Endothelial cell of hepatic sinusoid (primary cell): Measurements from ENCODE around the gene ACSL6.
"Not testable (repeated sequence)": the region's sequence is repeated elsewhere in the genome, so short reads cannot be mapped to it uniquely, and the experiment has no call there.

Source experiments
- in situ Hi-C: cut with HindIII; loops from 2 replicates; pipeline ENCODE4 v1.10.0; 2017; ENCODE audit warnings: low sequenced_read_pairs

ACSL6 gene

GRCh38 chr5:131952301-131952857 lies 59.1 kb downstream of the ACSL6 start:
- in situ Hi-C loops, result no loop called here

- in situ Hi-C loops, result no loop called here
Measured at GRCh38 chr5:131950706-131951105, 60.8 kb downstream of the ACSL6 start.

GRCh38 chr5:131947445-131947844 lies 64.0 kb downstream of the ACSL6 start:
- in situ Hi-C loops, result no loop called here

- in situ Hi-C loops, result no loop called here
Measured at GRCh38 chr5:131945551-131946168, 65.8 kb downstream of the ACSL6 start, which contains the start of gene MEIKIN. Gene MEIKIN (minus strand): TSS chr5:131945663. CDS start chr5:131945505, 158 bp downstream.

- in situ Hi-C loops, result no loop called here
Measured at GRCh38 chr5:131944702-131945550, 66.5 kb downstream of the ACSL6 start.

DNA sequence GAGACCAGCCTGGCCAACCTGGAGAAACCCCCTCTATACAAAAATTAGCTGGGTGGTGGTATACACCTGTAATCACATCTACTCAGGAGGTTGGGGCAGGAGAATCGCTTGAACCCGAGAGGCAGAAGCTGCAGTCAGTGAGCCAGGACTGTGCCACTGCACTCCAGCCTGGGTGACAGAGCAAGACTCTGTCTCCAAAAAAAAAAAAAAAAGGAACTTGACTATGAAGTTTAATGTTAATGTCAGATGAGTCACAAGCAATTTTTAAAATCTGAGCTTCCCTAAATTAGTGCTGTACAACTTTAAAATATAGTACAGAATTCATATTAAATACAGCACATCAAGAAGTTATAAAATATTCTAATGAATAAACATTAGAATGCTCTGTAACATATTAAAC lies 67.5 kb downstream of the ACSL6 start:
- in situ Hi-C loops, result no loop called here

GRCh38 chr5:131942016-131942415 lies 69.4 kb downstream of the ACSL6 start:
- in situ Hi-C loops, result no loop called here

GRCh38 chr5:131939690-131940345 lies 71.6 kb downstream of the ACSL6 start:
- in situ Hi-C loops, result no loop called here

DNA sequence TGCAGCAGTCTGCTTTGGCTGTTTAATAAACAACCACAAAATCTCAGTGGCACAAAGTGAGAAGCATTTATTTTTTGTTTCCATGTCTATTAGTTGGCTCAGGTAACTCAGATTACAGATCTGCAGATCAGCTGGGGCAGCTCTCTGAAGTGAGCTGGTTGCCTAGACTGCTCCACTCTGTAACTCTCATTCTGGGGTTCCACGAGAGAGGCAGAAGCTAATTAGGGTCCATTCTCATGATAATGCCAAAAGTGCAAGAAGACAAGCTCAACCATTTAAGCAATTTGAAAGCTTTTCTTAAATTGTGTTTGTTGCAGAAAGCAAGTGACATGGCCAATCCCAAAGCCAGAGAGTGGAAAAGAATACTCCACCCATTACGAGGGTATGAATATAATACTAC lies 79.2 kb downstream of the ACSL6 start:
- in situ Hi-C loops, result no loop called here

DNA sequence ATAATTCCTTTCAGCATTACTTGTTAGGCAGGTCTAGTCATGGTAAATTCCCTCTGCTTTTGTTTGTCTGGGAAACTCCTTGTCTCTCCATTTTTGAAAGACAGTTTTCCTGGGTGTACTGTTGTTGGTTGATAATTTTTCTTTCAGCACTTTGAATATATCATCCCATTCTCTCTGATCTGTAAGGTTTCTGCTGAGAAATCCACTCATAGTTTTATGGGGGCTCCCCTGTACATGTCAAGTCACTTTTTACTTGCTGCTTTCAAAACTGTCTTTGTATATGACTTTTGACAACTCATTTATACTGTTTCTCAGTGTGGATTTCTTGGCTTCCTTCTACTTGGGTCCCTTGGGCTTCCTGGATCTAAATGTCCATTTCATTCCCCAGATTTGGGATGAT lies 82.5 kb downstream of the ACSL6 start:
- in situ Hi-C loops, result no loop called here

- in situ Hi-C loops, result no loop called here
Measured at GRCh38 chr5:131926168-131926567, 85.3 kb downstream of the ACSL6 start.

DNA sequence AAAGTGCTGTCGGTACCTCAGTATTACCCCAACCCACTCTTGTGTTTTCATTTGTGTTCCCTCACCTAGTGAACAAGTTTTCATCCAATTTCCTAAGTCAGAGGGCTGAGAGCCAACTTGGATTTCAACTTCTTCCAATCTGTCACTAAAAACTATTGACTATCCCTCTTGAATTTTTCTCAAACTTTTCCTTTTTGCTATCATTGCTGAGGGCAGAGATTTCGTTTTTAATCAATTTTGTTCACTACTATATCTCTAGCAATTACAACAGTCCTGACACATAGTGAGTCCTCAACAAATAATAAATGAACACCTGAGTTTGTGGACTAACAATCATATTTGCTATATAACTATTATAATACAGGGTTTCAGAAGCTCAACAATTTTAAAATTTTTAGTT lies 95.0 kb downstream of the ACSL6 start:
- in situ Hi-C loops, result no loop called here

DNA sequence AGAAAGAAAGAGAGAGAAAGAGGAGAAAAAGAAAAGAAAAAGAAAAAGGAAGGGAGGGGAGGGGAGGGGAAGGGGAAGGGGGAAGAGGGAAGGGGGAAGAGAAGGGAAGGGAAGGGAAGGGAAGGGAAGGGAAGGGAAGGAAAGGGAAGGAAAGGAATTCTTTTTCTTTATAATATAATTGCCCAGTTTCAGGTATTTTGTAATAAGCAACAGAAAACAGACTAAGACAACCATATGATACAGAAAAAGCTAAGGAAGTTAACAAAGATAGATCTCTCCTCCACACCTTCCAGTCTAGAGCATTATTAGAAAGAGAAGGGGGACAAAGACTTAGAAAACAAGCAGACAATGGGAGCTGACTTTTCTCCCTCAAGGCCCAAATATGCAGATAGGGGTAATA lies 97.0 kb downstream of the ACSL6 start:
- in situ Hi-C loops, result no loop called here

GRCh38 chr5:131913603-131914002 lies 97.9 kb downstream of the ACSL6 start:
- in situ Hi-C loops, result no loop called here

- in situ Hi-C loops, result no loop called here
Measured at GRCh38 chr5:131906668-131907067, 104.8 kb downstream of the ACSL6 start.

DNA sequence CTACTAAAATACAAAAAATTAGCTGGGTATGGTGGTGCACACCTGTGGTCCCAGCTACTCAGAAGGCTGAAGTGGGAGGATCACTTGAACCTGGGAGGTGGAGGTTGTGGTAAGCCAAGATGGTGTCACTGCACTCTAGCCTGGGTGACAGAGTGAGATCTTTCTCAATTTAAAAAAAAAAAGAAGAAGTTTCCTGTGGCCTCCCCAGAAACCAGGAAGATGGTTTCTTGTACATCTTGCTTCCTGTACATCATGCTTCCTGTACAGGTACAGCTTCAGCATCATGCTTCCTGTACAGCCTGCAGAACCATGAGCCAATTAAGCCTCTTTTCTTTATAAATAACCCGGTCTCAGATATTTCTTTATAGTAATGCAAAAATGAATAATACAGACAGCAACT lies 109.2 kb downstream of the ACSL6 start:
- in situ Hi-C loops, result not testable (repeated sequence)
